ENCODE results near the gene FBLN1.

Gene FBLN1

GRCh38 chr22:45564349-45565030 lies 61.8 kb downstream of the FBLN1 start:
- DNase-seq: no peak

GRCh38 chr22:45565171-45565570 lies 62.5 kb downstream of the FBLN1 start:
- DNase-seq: no peak

- no peak for DNase-seq
Observed at GRCh38 chr22:45565973-45566372, 63.3 kb downstream of the FBLN1 start.

GRCh38 chr22:45568213-45568612 lies 65.5 kb downstream of the FBLN1 start:
- DNase-seq: no peak

- DNase-seq: no peak
Observed at GRCh38 chr22:45571089-45571488, 68.4 kb downstream of the FBLN1 start.

- DNase-seq: no peak
Observed at GRCh38 chr22:45572444-45572843, 69.8 kb downstream of the FBLN1 start.

- no peak for DNase-seq
Observed at GRCh38 chr22:45574069-45574703, 71.5 kb downstream of the FBLN1 start.

GRCh38 chr22:45575173-45575572 lies 72.5 kb downstream of the FBLN1 start:
- no peak for DNase-seq

GRCh38 chr22:45575607-45576272 lies 73.1 kb downstream of the FBLN1 start:
- no peak for DNase-seq

- DNase-seq: no peak
Observed at GRCh38 chr22:45576273-45576625, 73.6 kb downstream of the FBLN1 start.

- DNase-seq: no peak
Observed at GRCh38 chr22:45576730-45577464, 74.2 kb downstream of the FBLN1 start.

- DNase-seq: peak in 50 of 56 donors; percentile 8 to 90 (median 50)
Observed at GRCh38 chr22:45577746-45578523, 75.3 kb downstream of the FBLN1 start.

GRCh38 chr22:45578524-45579147 lies 76.0 kb downstream of the FBLN1 start:
- DNase-seq: no peak

- no peak for DNase-seq
Observed at GRCh38 chr22:45579306-45579705, 76.6 kb downstream of the FBLN1 start.

GRCh38 chr22:45579806-45580725 lies 77.4 kb downstream of the FBLN1 start:
- no peak for DNase-seq

- DNase-seq: no peak
Observed at GRCh38 chr22:45580726-45581381, 78.2 kb downstream of the FBLN1 start.

GRCh38 chr22:45581549-45582080 lies 78.9 kb downstream of the FBLN1 start:
- DNase-seq: no peak

- DNase-seq: no peak
Observed at GRCh38 chr22:45582236-45582954, 79.7 kb downstream of the FBLN1 start.

Data from nucleus accumbens (tissue), 56 donors.